Measurements from ENCODE around the gene SEC61A2. TPM values are rescaled to one million over a fixed set of nuclear protein-coding genes. Genes with fewer than 3 reads are reported as not detected.
A peak's percentile ranks its signal among the peaks of the same experiment; 100 is the strongest.

The SEC61A2 gene
- total and polyA plus RNA-seq, 2 of the 4 experiments (the other 2 are of a cell fraction) = 6.8 to 10.3 TPM

GRCh38 chr10:12097791-12098190 lies 31.7 kb upstream of the SEC61A2 start:
- Histone ChIP-seq H3K4me1 (ENCODE audit: control insufficient read depth, insufficient read depth, low read length) (no peaks in the 10 kb centered on the region), H3K4me3 (ENCODE audit: insufficient read depth, low read depth, low read length) (no peak overlapping the region), H3K9me1 (ENCODE audit: insufficient read depth, low read length) (no peaks in the 10 kb centered on the region), H3K18ac (ENCODE audit: low read depth, low read length) (no peak overlapping the region), H4K5ac (ENCODE audit: low read depth, low read length) (no peak overlapping the region), H4K91ac (ENCODE audit: insufficient read depth, low read depth, low read length) (no peak overlapping the region), H3K9me3 (ENCODE audit: control insufficient read depth, insufficient read depth, low read length) (no peaks in the 10 kb centered on the region), H2BK15ac (ENCODE audit: low read depth, low read length) (no peak overlapping the region), H4K20me1 (ENCODE audit: insufficient read depth, low read length) (no peaks in the 10 kb centered on the region), H2BK5ac (ENCODE audit: low read depth, low read length, poor library complexity, severe bottlenecking) (no peak overlapping the region), H3K27ac (ENCODE audit: insufficient read depth, low read length) (no peak overlapping the region), H3K9ac (ENCODE audit: low read depth, low read length) (no peak overlapping the region), H3K23ac (ENCODE audit: low read depth, low read length) (no peak overlapping the region), H3K36me3 (ENCODE audit: control insufficient read depth, insufficient read depth, low read length) (peaks cover 42% of the 10 kb centered on the region), H2AK5ac (ENCODE audit: low read depth, low read length) (no peak overlapping the region), H3K27me3 (ENCODE audit: control insufficient read depth, insufficient read depth, low read length) (no peaks in the 10 kb centered on the region), H3K79me1 (ENCODE audit: low read depth in 1 of 2, low read length in 2 of 2) (no peaks in the 10 kb centered on the region; a peak in 1 of 4 replicates), H2AK9ac (replicated peaks; ENCODE audit: low read depth, low read length, poor library complexity) (no peak overlapping the region), H3K56ac (ENCODE audit: extremely low read depth, insufficient read depth, low read length) (no peak overlapping the region), H3K4ac (ENCODE audit: low read depth, low read length) (no peak overlapping the region), H2BK20ac (ENCODE audit: low read depth, low read length) (no peak overlapping the region), H4K8ac (ENCODE audit: low read depth in 2 of 2, low read length in 2 of 2) (no peak overlapping the region), H2BK120ac (ENCODE audit: low read depth, low read length) (no peak overlapping the region), H3K4me2 (ENCODE audit: low read depth, low read length) (no peak overlapping the region), H3K14ac (replicated peaks; ENCODE audit: low read depth, low read length) (no peak overlapping the region), H2AFZ (replicated peaks; ENCODE audit: low read length, poor library complexity) (no peak overlapping the region)
- ChIA-PET CTCF (no interaction called here), POLR2A (ENCODE audit: unreplicated experiment) (no interaction called here)
- TF ChIP-seq RAD21 (IDR thresholded peaks at IDR 0.05; ENCODE audit: low read length) (no peak), CEBPB (IDR thresholded peaks at IDR 0.05; ENCODE audit: low read depth, low read length) (no peak), SMC3 (IDR thresholded peaks at IDR 0.05; ENCODE audit: low read depth, low read length) (no peak), MAFK (IDR thresholded peaks at IDR 0.05; ENCODE audit: low read depth, low read length) (no peak), ELK1 (IDR thresholded peaks at IDR 0.05; ENCODE audit: borderline replicate concordance, low read depth, low read length) (no peak), MAZ (IDR thresholded peaks at IDR 0.05; ENCODE audit: borderline replicate concordance, low read depth, low read length) (no peak), FOS (IDR thresholded peaks at IDR 0.05; ENCODE audit: low read depth, low read length) (no peak), POLR2A (IDR thresholded peaks at IDR 0.05; ENCODE audit: low read depth, low read length) (no peak), NFE2L2 (IDR thresholded peaks at IDR 0.05; ENCODE audit: low read depth, low read length) (no peak), BHLHE40 (IDR thresholded peaks at IDR 0.05; ENCODE audit: low read depth, low read length) (no peak), MXI1 (IDR thresholded peaks at IDR 0.05; ENCODE audit: borderline replicate concordance, low read depth, low read length) (no peak), RCOR1 (IDR thresholded peaks at IDR 0.05; ENCODE audit: insufficient replicate concordance, low read length) (no peak), RFX5 (IDR thresholded peaks at IDR 0.05; ENCODE audit: low read depth, low read length) (no peak), CHD1 (IDR thresholded peaks at IDR 0.05; ENCODE audit: low read depth, low read length) (no peak)
- TF ChIP-seq, protein P1, sequence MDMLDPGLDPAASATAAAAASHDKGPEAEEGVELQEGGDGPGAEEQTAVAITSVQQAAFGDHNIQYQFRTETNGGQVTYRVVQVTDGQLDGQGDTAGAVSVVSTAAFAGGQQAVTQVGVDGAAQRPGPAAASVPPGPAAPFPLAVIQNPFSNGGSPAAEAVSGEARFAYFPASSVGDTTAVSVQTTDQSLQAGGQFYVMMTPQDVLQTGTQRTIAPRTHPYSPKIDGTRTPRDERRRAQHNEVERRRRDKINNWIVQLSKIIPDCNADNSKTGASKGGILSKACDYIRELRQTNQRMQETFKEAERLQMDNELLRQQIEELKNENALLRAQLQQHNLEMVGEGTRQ (IDR thresholded peaks at IDR 0.05; ENCODE audit: low read depth, low read length) = no peak
- TF ChIP-seq, protein P2, sequence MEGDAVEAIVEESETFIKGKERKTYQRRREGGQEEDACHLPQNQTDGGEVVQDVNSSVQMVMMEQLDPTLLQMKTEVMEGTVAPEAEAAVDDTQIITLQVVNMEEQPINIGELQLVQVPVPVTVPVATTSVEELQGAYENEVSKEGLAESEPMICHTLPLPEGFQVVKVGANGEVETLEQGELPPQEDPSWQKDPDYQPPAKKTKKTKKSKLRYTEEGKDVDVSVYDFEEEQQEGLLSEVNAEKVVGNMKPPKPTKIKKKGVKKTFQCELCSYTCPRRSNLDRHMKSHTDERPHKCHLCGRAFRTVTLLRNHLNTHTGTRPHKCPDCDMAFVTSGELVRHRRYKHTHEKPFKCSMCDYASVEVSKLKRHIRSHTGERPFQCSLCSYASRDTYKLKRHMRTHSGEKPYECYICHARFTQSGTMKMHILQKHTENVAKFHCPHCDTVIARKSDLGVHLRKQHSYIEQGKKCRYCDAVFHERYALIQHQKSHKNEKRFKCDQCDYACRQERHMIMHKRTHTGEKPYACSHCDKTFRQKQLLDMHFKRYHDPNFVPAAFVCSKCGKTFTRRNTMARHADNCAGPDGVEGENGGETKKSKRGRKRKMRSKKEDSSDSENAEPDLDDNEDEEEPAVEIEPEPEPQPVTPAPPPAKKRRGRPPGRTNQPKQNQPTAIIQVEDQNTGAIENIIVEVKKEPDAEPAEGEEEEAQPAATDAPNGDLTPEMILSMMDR (conservative IDR thresholded peaks at IDR 0.05; ENCODE audit: low read depth, low read length) = no peak
- WGBS, 2 experiments (ENCODE audit: extremely low coverage in 2 of 2, insufficient read length in 1 of 2) = no CpG with 5 or more reads among the region's 5 CpGs
- intact Hi-C loops (cut with micrococcal nuclease) (no loop called here), dilution Hi-C loops (cut with HindIII; ENCODE audit: low sequenced_read_pairs, unreplicated experiment) (no loop called here), in situ Hi-C loops (cut with MboI; ENCODE audit: low sequenced_read_pairs) (no loop called here)
- ATAC-seq (ENCODE audit: low read depth) (no peak), DNase-seq (peak; percentile 11)
- no TSS peak for BruUV-seq (replicated peaks)
